ENCODE data around the gene CLEC4C. TPM values are rescaled to one million over a fixed set of nuclear protein-coding genes. Genes with fewer than 3 reads are reported as not detected.
"Not testable (repeated sequence)": the region's sequence is repeated elsewhere in the genome, so short reads cannot be mapped to it uniquely, and the experiment has no call there.

Gene CLEC4C
- total and polyA plus RNA-seq, 2 donors (not counting 1 experiment from before 2014, with no cell fraction given), result 0.39 to 1.4 TPM

- H3K36me3 ChIP-seq (replicated peaks in 1 of 2; ENCODE audit: control extremely low read depth in 1 of 2, control insufficient read depth in 1 of 2, extremely low read depth in 1 of 2, insufficient read depth in 2 of 2, low read length in 1 of 2), result no peaks in the 10 kb centered on the region
- intact Hi-C loops (cut with micrococcal nuclease), result no loop called here
- no peaks in the 10 kb centered on the region for H4K20me1 ChIP-seq (ENCODE audit: control insufficient read depth, insufficient read depth, low read length, poor library complexity, severe bottlenecking)
- peaks cover 10% of the 10 kb centered on the region for H3K27me3 Mint-ChIP-seq
- 50% methylated on average over 1 of the region's 3 CpGs for WGBS (ENCODE audit: insufficient coverage)
- no peak overlapping the region for H3K4me2 ChIP-seq (replicated peaks; ENCODE audit: low read depth, low read length, poor library complexity, severe bottlenecking)
- H3K4me3 Mint-ChIP-seq, result no peak overlapping the region
- H3K9me3 Mint-ChIP-seq (ENCODE audit: insufficient read depth), result no peaks in the 10 kb centered on the region
- H3K27ac ChIP-seq (ENCODE audit: low read length in 2 of 2), result no peak overlapping the region
- no peak overlapping the region for H3K4me3 ChIP-seq (ENCODE audit: control extremely low read depth in 1 of 5, extremely low read depth in 1 of 5, insufficient read depth in 1 of 5, low read depth in 2 of 5, low read length in 4 of 5)
- ChIA-PET POLR2A (no interaction called here), CTCF (no interaction called here)
- H3K9ac ChIP-seq (ENCODE audit: low read length), result no peak overlapping the region
- no peak overlapping the region for H3K27ac Mint-ChIP-seq
- TF ChIP-seq CTCF (IDR thresholded peaks at IDR 0.05) (no peak), EZH2 (IDR thresholded peaks at IDR 0.05; ENCODE audit: borderline replicate concordance, insufficient read depth, low read depth, low read length, poor library complexity, severe bottlenecking) (no peak)
- no peak for DNase-seq
- no peaks in the 10 kb centered on the region for H3K79me2 ChIP-seq (ENCODE audit: control insufficient read depth, insufficient read depth, low read length)
- no peaks in the 10 kb centered on the region for H3K9me3 ChIP-seq (ENCODE audit: control extremely low read depth in 1 of 3, control insufficient read depth in 2 of 3, insufficient read depth in 1 of 3, low read length in 2 of 3)
- ATAC-seq (ENCODE audit: low read depth), result no peak
- H3K27me3 ChIP-seq (replicated peaks in 1 of 4; ENCODE audit: control extremely low read depth in 1 of 4, control insufficient read depth in 3 of 4, insufficient read depth in 4 of 4, low read length in 3 of 4), result no peaks in the 10 kb centered on the region
- H2AFZ ChIP-seq (ENCODE audit: insufficient read depth, low read depth, low read length, poor library complexity, severe bottlenecking), result no peak overlapping the region
- H3K4me1 ChIP-seq (ENCODE audit: control insufficient read depth in 2 of 2, insufficient read depth in 2 of 2, low read length in 2 of 2), result no peaks in the 10 kb centered on the region
- no peaks in the 10 kb centered on the region for H3K4me1 Mint-ChIP-seq
These were observed 14.2 kb downstream of the CLEC4C start for GRCh38 chr12:7732993-7733392.

GRCh38 chr12:7731486-7731885 lies 15.7 kb downstream of the CLEC4C start:
- CTCF ChIA-PET, result no interaction called here
- no peaks in the 10 kb centered on the region for H4K20me1 ChIP-seq (ENCODE audit: control insufficient read depth, insufficient read depth, low read length, poor library complexity, severe bottlenecking)
- 50% methylated on average over 3 of the region's 5 CpGs for WGBS (ENCODE audit: insufficient coverage)
- no peaks in the 10 kb centered on the region for H3K9me3 ChIP-seq (ENCODE audit: control extremely low read depth in 1 of 3, control insufficient read depth in 2 of 3, insufficient read depth in 1 of 3, low read length in 2 of 3)
- no peak overlapping the region for H3K4me2 ChIP-seq (replicated peaks; ENCODE audit: low read depth, low read length, poor library complexity, severe bottlenecking)
- no peaks in the 10 kb centered on the region for H3K79me2 ChIP-seq (ENCODE audit: control insufficient read depth, insufficient read depth, low read length)
- DNase-seq (no peak), ATAC-seq (ENCODE audit: low read depth) (no peak)
- H3K4me1 ChIP-seq (ENCODE audit: control insufficient read depth in 2 of 2, insufficient read depth in 2 of 2, low read length in 2 of 2), result no peaks in the 10 kb centered on the region
- no peaks in the 10 kb centered on the region for H3K36me3 ChIP-seq (replicated peaks in 1 of 2; ENCODE audit: control extremely low read depth in 1 of 2, control insufficient read depth in 1 of 2, extremely low read depth in 1 of 2, insufficient read depth in 2 of 2, low read length in 1 of 2)
- no peak overlapping the region for H3K9ac ChIP-seq (ENCODE audit: low read length)
- no peak overlapping the region for H3K4me3 Mint-ChIP-seq
- intact Hi-C loops (cut with micrococcal nuclease), result no loop called here
- no peaks in the 10 kb centered on the region for H3K4me1 Mint-ChIP-seq
- H3K27me3 Mint-ChIP-seq, result peaks cover 10% of the 10 kb centered on the region
- H2AFZ ChIP-seq (ENCODE audit: insufficient read depth, low read depth, low read length, poor library complexity, severe bottlenecking), result no peak overlapping the region
- H3K4me3 ChIP-seq (ENCODE audit: control extremely low read depth in 1 of 5, extremely low read depth in 1 of 5, insufficient read depth in 1 of 5, low read depth in 2 of 5, low read length in 4 of 5), result no peak overlapping the region
- no peak overlapping the region for H3K27ac ChIP-seq (ENCODE audit: low read length in 2 of 2)
- TF ChIP-seq EZH2 (IDR thresholded peaks at IDR 0.05; ENCODE audit: borderline replicate concordance, insufficient read depth, low read depth, low read length, poor library complexity, severe bottlenecking) (no peak), CTCF (IDR thresholded peaks at IDR 0.05) (no peak)
- no peaks in the 10 kb centered on the region for H3K9me3 Mint-ChIP-seq (ENCODE audit: insufficient read depth)
- H3K27ac Mint-ChIP-seq, result no peak overlapping the region
- POLR2A ChIA-PET, result no interaction called here
- no peaks in the 10 kb centered on the region for H3K27me3 ChIP-seq (replicated peaks in 1 of 4; ENCODE audit: control extremely low read depth in 1 of 4, control insufficient read depth in 3 of 4, insufficient read depth in 4 of 4, low read length in 3 of 4)

- H3K36me3 ChIP-seq (replicated peaks in 1 of 2; ENCODE audit: control extremely low read depth in 1 of 2, control insufficient read depth in 1 of 2, extremely low read depth in 1 of 2, insufficient read depth in 2 of 2, low read length in 1 of 2); H3K9ac ChIP-seq (ENCODE audit: low read length); H3K27ac Mint-ChIP-seq; H3K27ac ChIP-seq (ENCODE audit: low read length in 2 of 2); H3K79me2 ChIP-seq (ENCODE audit: control insufficient read depth, insufficient read depth, low read length); H3K27me3 ChIP-seq (replicated peaks in 1 of 4; ENCODE audit: control extremely low read depth in 1 of 4, control insufficient read depth in 3 of 4, insufficient read depth in 4 of 4, low read length in 3 of 4); H3K4me3 ChIP-seq (ENCODE audit: control extremely low read depth in 1 of 5, extremely low read depth in 1 of 5, insufficient read depth in 1 of 5, low read depth in 2 of 5, low read length in 4 of 5); H3K4me2 ChIP-seq (replicated peaks; ENCODE audit: low read depth, low read length, poor library complexity, severe bottlenecking); H3K4me3 Mint-ChIP-seq; H3K4me1 ChIP-seq (ENCODE audit: control insufficient read depth in 2 of 2, insufficient read depth in 2 of 2, low read length in 2 of 2); intact Hi-C loops (cut with micrococcal nuclease); H3K4me1 Mint-ChIP-seq; H2AFZ ChIP-seq (ENCODE audit: insufficient read depth, low read depth, low read length, poor library complexity, severe bottlenecking); ATAC-seq (ENCODE audit: low read depth); DNase-seq; H3K9me3 Mint-ChIP-seq (ENCODE audit: insufficient read depth); H3K9me3 ChIP-seq (ENCODE audit: control extremely low read depth in 1 of 3, control insufficient read depth in 2 of 3, insufficient read depth in 1 of 3, low read length in 2 of 3); H4K20me1 ChIP-seq (ENCODE audit: control insufficient read depth, insufficient read depth, low read length, poor library complexity, severe bottlenecking): not testable (repeated sequence)
- ChIA-PET CTCF (interaction anchor here (0.6 to 0.7 kb wide), 2 partner anchors 126 to 1281 kb away, joined by 3 read pairs; no protein-coding TSS in a partner anchor), POLR2A (interaction anchor here (0.7 kb wide), 1 partner anchor 442 kb away, joined by 5 read pairs; no protein-coding TSS in a partner anchor)
- peaks cover 10% of the 10 kb centered on the region for H3K27me3 Mint-ChIP-seq
These were observed 16.2 kb downstream of the CLEC4C start for GRCh38 chr12:7730984-7731383.

Measured in B cell (primary cell).